K562 (cell line): ENCODE results near the gene UBR3. TPM values are rescaled to one million over a fixed set of nuclear protein-coding genes. Genes with fewer than 3 reads are reported as not detected.

Experiments used
- ATAC-seq: fragments of 200-7000 bp; cut with Tn5 transposase; 3 replicates; pipeline ENCODE4 v1.9.1; 2020; ENCODE audit warnings: moderate library complexity
- BruUV-seq: library from RNA; stranded (reverse); fragments of 400-500 nt; replicated peaks from 2 replicates; lab custom pipeline; 2021; lab: Mats Ljungman, UMichigan
- CTCF ChIA-PET: fragments of 300-600 bp; formaldehyde crosslinking; extraction: SDS; loops from one replicate; lab custom pipeline; 2021; ENCODE audit warnings: low intra/inter-chr PET ratio; lab: Yijun Ruan, JAX
- POLR2A ChIA-PET: fragments of 300-600, 350-650 bp; sonication (Branson Sonifier 250); formaldehyde crosslinking; extraction: SDS; loops from one replicate; lab custom pipeline; 2021; ENCODE audit warnings: antibody characterized with exemption, inconsistent platforms; lab: Yijun Ruan, JAX
- DNase-seq, 4 experiments: peaks; one replicate each; pipeline versions ENCODE4 v3.0.0 to v3.0.0-alpha.2; 2011 to 2018; ENCODE audit warnings: low spot score in 3 of 4, mixed read lengths in 3 of 4; ENCODE audit errors: extremely low read depth in 1 of 4
- FAIRE-seq: peaks from 2 replicates; lab custom pipeline; 2011; peaks lifted over from hg19 to GRCh38; lab: Jason Lieb, UNC
- H2AFZ ChIP-seq: 2 replicates; pipeline ENCODE4 v1.6.0; 2011; ENCODE audit warnings: low read depth, low read length, control low read depth, inconsistent platforms
- H3K27ac ChIP-seq: fragments of 200-600 bp; 3 replicates; pipeline ENCODE4 v1.8.0; 2011; ENCODE audit warnings: low read depth, mild to moderate bottlenecking, control low read depth, inconsistent platforms, low read length, moderate library complexity, mixed read lengths; ENCODE audit errors: extremely low read depth
- H3K27me3 ChIP-seq, 2 experiments: fragments of 300-600 bp in 1 of 2; 2 replicates in 1 of 2; 3 replicates in 1 of 2; pipeline versions ENCODE4 v1.6.0 to v1.8.0; 2011; ENCODE audit warnings: inconsistent platforms in 2 of 2, low read length in 2 of 2, mild to moderate bottlenecking in 1 of 2, mixed read lengths in 1 of 2, moderate library complexity in 1 of 2; ENCODE audit not compliant: control insufficient read depth in 2 of 2, insufficient read depth in 2 of 2
- H3K36me3 ChIP-seq: fragments of 300-600 bp; 3 replicates; pipeline ENCODE4 v1.8.0; 2011; ENCODE audit warnings: mild to moderate bottlenecking, low read length, inconsistent platforms; ENCODE audit not compliant: control insufficient read depth, insufficient read depth
- H3K4me1 ChIP-seq, 2 experiments: fragments of 200-600 bp in 1 of 2; replicated peaks in 1 of 2; 2 replicates in 1 of 2; 3 replicates in 1 of 2; pipeline versions ENCODE4 v1.5.1 to v1.8.0; 2011; ENCODE audit warnings: inconsistent platforms in 2 of 2, low read length in 2 of 2, mild to moderate bottlenecking in 1 of 2, mixed read lengths in 1 of 2, moderate library complexity in 1 of 2; ENCODE audit not compliant: control insufficient read depth in 2 of 2, insufficient read depth in 2 of 2
- H3K4me2 ChIP-seq: 2 replicates; pipeline ENCODE4 v1.6.1; 2011; ENCODE audit warnings: low read length, control low read depth, inconsistent platforms, mixed read lengths; ENCODE audit not compliant: insufficient read depth
- H3K4me3 ChIP-seq: fragments of 200-600 bp; sonication (generic), shearing (Covaris generic); 2 replicates; pipeline ENCODE4 v1.5.1; 2016; ENCODE audit warnings: control low read depth, inconsistent platforms
- H3K79me2 ChIP-seq: fragments of 200-600 bp; 3 replicates; pipeline ENCODE4 v1.8.0; 2011; ENCODE audit warnings: low read length, inconsistent platforms; ENCODE audit not compliant: control insufficient read depth, insufficient read depth
- H3K9ac ChIP-seq, 2 experiments: 2 replicates each; pipeline versions ENCODE4 v1.6.0 to v1.6.1; 2011; ENCODE audit warnings: low read depth in 2 of 2, low read length in 2 of 2, control low read depth in 1 of 2, inconsistent platforms in 1 of 2, mild to moderate bottlenecking in 1 of 2, mixed read lengths in 1 of 2; ENCODE audit not compliant: insufficient read depth in 1 of 2
- H3K9me1 ChIP-seq: one replicate; pipeline ENCODE4 v1.6.0; 2011; ENCODE audit warnings: inconsistent platforms, mild to moderate bottlenecking, low read length, moderate library complexity; ENCODE audit not compliant: control insufficient read depth, insufficient read depth
- H3K9me3 ChIP-seq: replicated peaks from 2 replicates; pipeline ENCODE4 v1.5.1; 2011; ENCODE audit warnings: low read depth, low read length, inconsistent platforms; ENCODE audit not compliant: control insufficient read depth, insufficient read depth
- H4K20me1 ChIP-seq: replicated peaks from 2 replicates; pipeline ENCODE4 v1.6.1; 2011; ENCODE audit warnings: low read length, inconsistent platforms, mixed read lengths; ENCODE audit not compliant: control insufficient read depth, insufficient read depth
- ATF3 ChIP-seq, 2 experiments: fragments of 450-650 bp in 1 of 2; sonication (generic) in 1 of 2; formaldehyde crosslinking in 1 of 2; IDR thresholded peaks in 1 of 2; conservative IDR thresholded peaks in 1 of 2; 2 replicates each; pipeline versions ENCODE4 v1.6.1 to v1.8.1; 2016 to 2023; ENCODE audit warnings: mild to moderate bottlenecking in 2 of 2, moderate library complexity in 2 of 2, inconsistent platforms in 1 of 2, missing genetic modification reagents in 1 of 2
- C11orf30 ChIP-seq: fragments of 450-650 bp; IDR thresholded peaks from 2 replicates; pipeline ENCODE4 v1.6.1; 2016; ENCODE audit warnings: low read depth, mild to moderate bottlenecking
- CEBPB ChIP-seq: fragments of 450-650 bp; IDR thresholded peaks from 2 replicates; pipeline ENCODE4 v1.6.1; 2016; ENCODE audit warnings: missing genetic modification characterization, missing compliant biosample characterization
- CEBPG ChIP-seq, 3 experiments: fragments of 200-800 bp in 1 of 3; sonication (Bioruptor generic) in 1 of 3; sonication (generic) in 1 of 3; formaldehyde crosslinking in 1 of 3; IDR thresholded peaks in 2 of 3; conservative IDR thresholded peaks in 1 of 3; 2 replicates each; pipeline versions ENCODE4 v1.6.1 to v1.8.0; 2016 to 2022; ENCODE audit warnings: missing compliant biosample characterization in 2 of 3, missing genetic modification characterization in 2 of 3, mild to moderate bottlenecking in 1 of 3, missing genetic modification reagents in 1 of 3
- MAFG ChIP-seq: fragments of 450-650 bp; conservative IDR thresholded peaks from 2 replicates; pipeline ENCODE4 v1.6.1; 2016; ENCODE audit warnings: missing genetic modification characterization, missing compliant biosample characterization
- MAZ ChIP-seq, 2 experiments: fragments of 450-650 bp in 1 of 2; sonication (generic) in 1 of 2; formaldehyde crosslinking; IDR thresholded peaks in 1 of 2; conservative IDR thresholded peaks in 1 of 2; 2 replicates each; pipeline versions ENCODE4 v1.4.0 to v1.5.0; 2020; ENCODE audit warnings: mild to moderate bottlenecking in 1 of 2, missing genetic modification reagents in 1 of 2
- RUNX1 ChIP-seq: sonication (generic); IDR thresholded peaks from 2 replicates; pipeline ENCODE4 v1.6.1; 2016; ENCODE audit warnings: antibody characterized with exemption, low read depth
- ZNF12 ChIP-seq: sonication (generic); formaldehyde crosslinking; IDR thresholded peaks from 2 replicates; pipeline ENCODE4 v1.4.0; 2020; ENCODE audit warnings: mild to moderate bottlenecking, missing genetic modification reagents
- ZNF316 ChIP-seq: fragments of 450-650 bp; IDR thresholded peaks from 2 replicates; pipeline ENCODE4 v1.6.1; 2016
- WGBS: fragments of 100-300 bp; shearing (Covaris generic); methylation state at CpG from one replicate; pipeline ENCODE4 v1.1.6; 2016; ENCODE audit warnings: low coverage, mixed read lengths; ENCODE audit not compliant: insufficient coverage; ENCODE audit errors: missing lambda C conversion rate; 5-methylcytosine and 5-hydroxymethylcytosine counted together
- in situ Hi-C: fragments of 300-500 bp; cut with MboI; formaldehyde crosslinking; loops from 4 replicates; pipeline ENCODE4 v1.15.0; 2018; ENCODE audit warnings: inconsistent platforms, mixed read lengths
- intact Hi-C: fragments of 100-400 bp; cut with micrococcal nuclease; formaldehyde crosslinking; loops from 2 replicates; pipeline ENCODE4 v1.14.2; 2022
- polyA plus RNA-seq, 8 experiments: library from polyadenylated mRNA; depleted of rRNA in 4 of 8; stranded (reverse) in 5 of 8; unstranded in 3 of 8; fragments of >200 nt; fragmentation: Nextera tagmentation in 2 of 8; fragmentation: Illumina TruSeq in 1 of 8; extraction: Ambion mirVana in 2 of 8; extraction: Trizol in 1 of 8; gene quantifications; 2 replicates each; pipeline versions ENCODE4 v1.2.1 to v1.2.3, GENCODE V29; 2011 to 2014; ENCODE audit warnings: inconsistent platforms in 1 of 8, missing spikeins in 1 of 8
- total RNA-seq, 7 experiments: library from RNA; depleted of rRNA in 6 of 7; stranded (reverse); fragments of >200 nt in 6 of 7; fragmentation: Illumina TruSeq in 2 of 7; extraction: Trizol in 2 of 7; gene quantifications; 2 replicates each; pipeline versions ENCODE4 v1.2.1 to v1.2.3, GENCODE V29; 2011 to 2021; ENCODE audit warnings: low replicate concordance in 1 of 7

The UBR3 gene
- total and polyA plus RNA-seq, 9 of the 15 experiments (the other 6 are each of a cell fraction or from before 2014, with no cell fraction given) = 14.4 to 63.5 (median 40.4) TPM

- DNase-seq (no peak), FAIRE-seq (no peak), ATAC-seq (no peak)
- TF ChIP-seq CEBPG (CRISPR knock-in tag; IDR thresholded peaks at IDR 0.05) = no peak
- TF ChIP-seq CEBPG (tag; conservative IDR thresholded peaks at IDR 0.05 in 1 of 2, IDR thresholded peaks at IDR 0.05 in 1 of 2) = peak; percentile 40 to 63; a peak in 1 of 4 replicates
- TF ChIP-seq ZNF316 = peak; percentile 91
- peak; percentile 32 for TF ChIP-seq ATF3 (IDR thresholded peaks at IDR 0.05)
- no peak for TF ChIP-seq ATF3 (CRISPR knock-in tag; conservative IDR thresholded peaks at IDR 0.05)
- TF ChIP-seq MAZ (CRISPR knock-in tag; conservative IDR thresholded peaks at IDR 0.05 in 1 of 2, IDR thresholded peaks at IDR 0.05 in 1 of 2) = no peak
- no peak for TF ChIP-seq ZNF12
- peak; percentile 74 for TF ChIP-seq C11orf30
- peak; percentile 72 for TF ChIP-seq CEBPB (tag)
- peak; percentile 53; the same call in 1 of the 2 replicates for TF ChIP-seq MAFG (tag)
- TF ChIP-seq RUNX1 = no peak
- CTCF ChIA-PET = no interaction called here
- Histone ChIP-seq H3K9me1 (no peaks in the 10 kb centered on the region), H3K27ac (no peak overlapping the region), H3K79me2 (no peaks in the 10 kb centered on the region), H3K4me1 (no peaks in the 10 kb centered on the region), H2AFZ (no peak overlapping the region), H3K36me3 (no peaks in the 10 kb centered on the region), H3K27me3 (no peaks in the 10 kb centered on the region), H3K9ac (no peak overlapping the region), H4K20me1 (no peaks in the 10 kb centered on the region), H3K4me3 (no peak overlapping the region), H3K9me3 (no peaks in the 10 kb centered on the region), H3K4me2 (no peak overlapping the region)
- POLR2A ChIA-PET = interaction anchor here (0.7 to 1.2 kb wide), 2 partner anchors 10 to 15 kb away, joined by 3 to 4 read pairs; no protein-coding TSS in a partner anchor
- in situ Hi-C loops = no loop called here
- intact Hi-C loops = no loop called here
- WGBS = 56% methylated on average over 4 of the region's 4 CpGs
- no TSS peak for BruUV-seq
Measured at GRCh38 chr2:169781249-169782013, 45.8 kb upstream of the UBR3 start.
